Endothelial cell (in vitro differentiated cells): ENCODE data around the gene NUDT3. TPM values are rescaled to one million over a fixed set of nuclear protein-coding genes. Genes with fewer than 3 reads are reported as not detected.

ENCODE experiments used
- DNase-seq: peaks from one replicate; pipeline ENCODE4 v3.0.0; 2021; ENCODE audit warnings: low spot score
- H3K27ac Mint-ChIP-seq: one replicate; pipeline ENCODE4 v1.8.0; 2021; ENCODE audit warnings: mixed read lengths, inconsistent platforms; ENCODE audit not compliant: unreplicated experiment
- H3K27me3 Mint-ChIP-seq: one replicate; pipeline ENCODE4 v1.8.0; 2021; ENCODE audit warnings: mild to moderate bottlenecking, moderate library complexity, mixed read lengths, inconsistent platforms; ENCODE audit not compliant: unreplicated experiment
- H3K36me3 Mint-ChIP-seq: one replicate; pipeline ENCODE4 v1.8.0; 2021; ENCODE audit warnings: mild to moderate bottlenecking, low read depth, mixed read lengths, inconsistent platforms; ENCODE audit not compliant: unreplicated experiment
- H3K4me1 Mint-ChIP-seq: one replicate; pipeline ENCODE4 v1.8.0; 2021; ENCODE audit warnings: mild to moderate bottlenecking, mixed read lengths, inconsistent platforms; ENCODE audit not compliant: unreplicated experiment
- H3K4me3 Mint-ChIP-seq: one replicate; pipeline ENCODE4 v1.8.0; 2021; ENCODE audit warnings: mild to moderate bottlenecking, mixed read lengths, inconsistent platforms; ENCODE audit not compliant: unreplicated experiment
- H3K9me3 Mint-ChIP-seq: one replicate; pipeline ENCODE4 v1.8.0; 2021; ENCODE audit warnings: mixed read lengths, inconsistent platforms; ENCODE audit not compliant: unreplicated experiment
- CTCF ChIP-seq: fragments of 200-600 bp; sonication (generic); IDR thresholded peaks from one replicate; pipeline ENCODE4 v1.5.0; 2021; ENCODE audit warnings: antibody characterized with exemption; ENCODE audit not compliant: unreplicated experiment
- total RNA-seq: library from RNA; stranded (reverse); fragmentation: NEBNext Ultra II Directional; extraction: Animal tissue kit (Norgen Biotek cat#: 25700); gene quantifications from one replicate; pipeline ENCODE4 v1.2.1, GENCODE V29; 2021; ENCODE audit not compliant: unreplicated experiment

Gene NUDT3
- total RNA-seq, 1 donor from 2014 or later: 52.0 TPM

- Mint-ChIP-seq H3K36me3 (no peaks in the 10 kb centered on the region), H3K4me1 (peaks cover 17% of the 10 kb centered on the region), H3K27me3 (peaks cover 19% of the 10 kb centered on the region), H3K9me3 (no peaks in the 10 kb centered on the region), H3K27ac (peak overlapping the region; percentile 96), H3K4me3 (peak overlapping the region; percentile 90)
- DNase-seq: peak; percentile 87
- TF ChIP-seq CTCF: no peak
Observed at GRCh38 chr6:34235307-34236130, 156.9 kb downstream of the NUDT3 start.

- no peaks in the 10 kb centered on the region for H3K36me3 Mint-ChIP-seq
- peaks cover 17% of the 10 kb centered on the region for H3K4me1 Mint-ChIP-seq
- H3K4me3 Mint-ChIP-seq: peak overlapping the region; percentile 61
- H3K9me3 Mint-ChIP-seq: no peaks in the 10 kb centered on the region
- DNase-seq: no peak
- peak overlapping the region; percentile 96 for H3K27ac Mint-ChIP-seq
- TF ChIP-seq CTCF: no peak
- H3K27me3 Mint-ChIP-seq: peaks cover 19% of the 10 kb centered on the region
Observed at GRCh38 chr6:34234667-34235306, 157.7 kb downstream of the NUDT3 start.

GRCh38 chr6:34233867-34234266, 158.6 kb downstream of the NUDT3 start:
- TF ChIP-seq CTCF: no peak
- Mint-ChIP-seq H3K27ac (peak overlapping the region; percentile 96), H3K27me3 (peaks cover 17% of the 10 kb centered on the region), H3K4me1 (peaks cover 16% of the 10 kb centered on the region), H3K9me3 (no peaks in the 10 kb centered on the region), H3K36me3 (no peaks in the 10 kb centered on the region), H3K4me3 (peak overlapping the region; percentile 61)
- no peak for DNase-seq

- DNase-seq: no peak
- no peak overlapping the region for H3K4me3 Mint-ChIP-seq
- no peaks in the 10 kb centered on the region for H3K36me3 Mint-ChIP-seq
- H3K4me1 Mint-ChIP-seq: peaks cover 9% of the 10 kb centered on the region
- H3K27me3 Mint-ChIP-seq: peaks cover 12% of the 10 kb centered on the region
- H3K27ac Mint-ChIP-seq: no peak overlapping the region
- no peak for TF ChIP-seq CTCF
- no peaks in the 10 kb centered on the region for H3K9me3 Mint-ChIP-seq
Observed at GRCh38 chr6:34232901-34233300, 159.6 kb downstream of the NUDT3 start.
